Measurements from ENCODE around the gene CASKIN1.

The CASKIN1 gene

GRCh38 chr16:2172688-2173335 is 23.6 kb downstream of the CASKIN1 start:
- Histone ChIP-seq H3K36me3 (ENCODE audit: insufficient read depth, low read length) (peaks cover 91% of the 10 kb centered on the region), H3K79me2 (ENCODE audit: insufficient read depth, low read length) (no peaks in the 10 kb centered on the region), H3K4me3 (ENCODE audit: low read depth in 1 of 2, low read length in 2 of 2) (no peak overlapping the region), H4K20me1 (ENCODE audit: insufficient read depth, low read length) (peaks cover 11% of the 10 kb centered on the region; the same call in 1 of the 2 replicates), H3K4me2 (ENCODE audit: insufficient read depth, low read length) (no peak overlapping the region), H3K9ac (ENCODE audit: low read depth, low read length) (no peak overlapping the region), H3K4me1 (ENCODE audit: insufficient read depth, low read length) (no peaks in the 10 kb centered on the region), H3K27me3 (ENCODE audit: insufficient read depth, low read length, poor library complexity) (no peaks in the 10 kb centered on the region), H3K9me3 (ENCODE audit: insufficient read depth, low read length, severe bottlenecking) (no peaks in the 10 kb centered on the region), H2AFZ (ENCODE audit: low read depth, low read length) (no peak overlapping the region), H3K27ac (ENCODE audit: low read length) (no peak overlapping the region)
- no peak for TF ChIP-seq EZH2 (IDR thresholded peaks at IDR 0.05; ENCODE audit: borderline replicate concordance, low read depth, low read length, severe bottlenecking)
- TF ChIP-seq CTCF (IDR thresholded peaks at IDR 0.05; ENCODE audit: borderline replicate concordance, extremely low read depth, low read length, poor library complexity, severe bottlenecking): no peak
- DNase-seq (no peak), ATAC-seq (ENCODE audit: insufficient read depth, low read depth) (no peak)

DNA sequence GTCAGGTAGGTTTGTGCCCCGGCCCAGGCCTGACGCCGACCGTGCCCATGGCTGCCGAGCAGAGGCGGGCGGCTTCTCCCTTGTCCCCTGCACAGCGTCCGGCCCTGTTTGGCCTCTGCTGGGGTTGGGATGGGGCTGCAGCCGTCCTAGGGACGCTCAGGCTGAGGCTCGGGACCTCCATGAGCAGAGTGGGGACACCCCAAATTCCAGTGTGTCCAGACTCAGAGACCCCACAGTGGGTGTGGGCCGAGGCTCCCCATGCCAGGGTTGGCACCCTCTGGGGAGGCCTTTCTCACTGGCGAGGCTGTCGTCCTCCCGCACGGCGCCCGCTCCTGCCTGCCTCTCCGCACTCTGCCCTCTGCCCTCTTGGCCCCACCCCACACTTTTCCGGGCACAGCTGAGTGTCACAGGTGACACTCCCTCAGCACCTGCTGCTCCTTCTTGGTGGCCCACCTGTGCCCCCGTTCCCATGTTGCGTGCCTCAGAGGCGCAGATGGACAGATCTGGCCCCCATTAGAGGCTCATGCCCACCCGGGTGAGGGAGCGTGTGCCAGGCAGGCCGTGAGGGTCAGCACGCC is 24.7 kb downstream of the CASKIN1 start:
- Histone ChIP-seq H3K4me3 (ENCODE audit: low read depth in 1 of 2, low read length in 2 of 2) (no peak overlapping the region), H3K9me3 (ENCODE audit: insufficient read depth, low read length, severe bottlenecking) (no peaks in the 10 kb centered on the region), H3K27me3 (ENCODE audit: insufficient read depth, low read length, poor library complexity) (no peaks in the 10 kb centered on the region), H2AFZ (ENCODE audit: low read depth, low read length) (no peak overlapping the region), H3K79me2 (ENCODE audit: insufficient read depth, low read length) (peaks cover under 1% of the 10 kb centered on the region; the same call in 1 of the 2 replicates), H3K27ac (ENCODE audit: low read length) (no peak overlapping the region), H4K20me1 (ENCODE audit: insufficient read depth, low read length) (peaks cover 18% of the 10 kb centered on the region), H3K4me2 (ENCODE audit: insufficient read depth, low read length) (no peak overlapping the region), H3K4me1 (ENCODE audit: insufficient read depth, low read length) (no peaks in the 10 kb centered on the region), H3K9ac (ENCODE audit: low read depth, low read length) (no peak overlapping the region), H3K36me3 (ENCODE audit: insufficient read depth, low read length) (peaks cover 91% of the 10 kb centered on the region)
- TF ChIP-seq CTCF (IDR thresholded peaks at IDR 0.05; ENCODE audit: borderline replicate concordance, extremely low read depth, low read length, poor library complexity, severe bottlenecking) (no peak), EZH2 (IDR thresholded peaks at IDR 0.05; ENCODE audit: borderline replicate concordance, low read depth, low read length, severe bottlenecking) (no peak)
- no peak for ATAC-seq (ENCODE audit: insufficient read depth, low read depth)
- DNase-seq: no peak

DNA sequence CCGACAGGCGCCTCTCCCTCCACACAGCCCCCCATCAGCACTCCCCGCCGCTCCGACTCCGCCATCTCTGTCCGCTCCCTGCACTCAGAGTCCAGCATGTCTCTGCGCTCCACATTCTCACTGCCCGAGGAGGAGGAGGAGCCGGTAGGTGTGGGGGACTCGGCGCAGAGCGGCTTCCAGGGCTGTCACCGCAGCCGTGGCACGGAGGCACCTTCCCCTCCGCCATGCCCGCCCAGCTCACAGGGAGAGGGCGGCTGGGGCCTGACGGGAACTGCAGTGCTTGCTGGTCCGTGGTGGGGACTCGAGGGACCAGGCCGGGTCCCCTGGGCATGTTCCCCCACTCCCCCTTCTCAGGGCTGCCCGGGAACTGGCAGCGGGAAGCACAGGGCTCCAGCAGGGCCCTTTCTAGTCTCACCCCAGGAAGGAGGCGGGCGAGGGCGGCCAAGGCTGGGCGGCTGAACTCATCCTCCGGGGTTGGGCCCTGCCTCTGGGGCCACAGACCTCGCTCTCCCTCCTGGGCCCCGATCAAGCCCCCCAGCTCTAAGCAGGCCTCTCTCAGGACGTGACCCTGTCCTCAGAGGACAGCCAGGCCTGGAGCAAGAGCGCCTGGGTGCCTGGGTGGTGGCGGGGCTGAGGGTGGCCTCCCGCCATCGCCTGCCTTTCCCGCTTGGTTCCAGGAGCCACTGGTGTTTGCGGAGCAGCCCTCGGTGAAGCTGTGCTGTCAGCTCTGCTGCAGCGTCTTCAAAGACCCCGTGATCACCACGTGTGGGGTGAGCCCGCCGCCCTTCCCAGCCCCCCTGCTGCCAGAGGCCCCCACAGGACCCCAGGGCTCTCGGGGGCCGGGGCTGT is 25.6 kb downstream of the CASKIN1 start:
- H2AFZ ChIP-seq (ENCODE audit: low read depth, low read length): no peak overlapping the region
- H4K20me1 ChIP-seq (ENCODE audit: insufficient read depth, low read length): peaks cover 17% of the 10 kb centered on the region
- no peaks in the 10 kb centered on the region for H3K9me3 ChIP-seq (ENCODE audit: insufficient read depth, low read length, severe bottlenecking)
- peaks cover 8% of the 10 kb centered on the region; the same call in 1 of the 2 replicates for H3K79me2 ChIP-seq (ENCODE audit: insufficient read depth, low read length)
- DNase-seq (no peak), ATAC-seq (ENCODE audit: insufficient read depth, low read depth) (0 out of 3 replicates have a peak, but pooled peaks have one; percentile 5)
- peaks cover 92% of the 10 kb centered on the region for H3K36me3 ChIP-seq (ENCODE audit: insufficient read depth, low read length)
- no peak overlapping the region for H3K9ac ChIP-seq (ENCODE audit: low read depth, low read length)
- no peak for TF ChIP-seq CTCF (IDR thresholded peaks at IDR 0.05; ENCODE audit: borderline replicate concordance, extremely low read depth, low read length, poor library complexity, severe bottlenecking)
- TF ChIP-seq EZH2 (IDR thresholded peaks at IDR 0.05; ENCODE audit: borderline replicate concordance, low read depth, low read length, severe bottlenecking): no peak
- H3K4me1 ChIP-seq (ENCODE audit: insufficient read depth, low read length): no peaks in the 10 kb centered on the region
- H3K4me3 ChIP-seq (ENCODE audit: low read depth in 1 of 2, low read length in 2 of 2): no peak overlapping the region
- H3K27ac ChIP-seq (ENCODE audit: low read length): no peak overlapping the region
- H3K4me2 ChIP-seq (ENCODE audit: insufficient read depth, low read length): no peak overlapping the region
- H3K27me3 ChIP-seq (ENCODE audit: insufficient read depth, low read length, poor library complexity): no peaks in the 10 kb centered on the region

Measured in DND-41 (cell line).